Astrocyte (in vitro differentiated cells and primary cell): Measurements from ENCODE around the gene OSMR. TPM values are rescaled to one million over a fixed set of nuclear protein-coding genes. Genes with fewer than 3 reads are reported as not detected.

Experiments used
- DNase-seq: peaks from one replicate; pipeline ENCODE4 v3.0.0-alpha.2; 2010; ENCODE audit warnings: low read depth
- FAIRE-seq: peaks from 2 replicates; lab custom pipeline; 2011; peaks lifted over from hg19 to GRCh38; lab: Jason Lieb, UNC
- H2AFZ ChIP-seq: 2 replicates; pipeline ENCODE4 v1.6.0; 2012; ENCODE audit warnings: low read depth, low read length, inconsistent platforms
- H3K27ac ChIP-seq: 2 replicates; pipeline ENCODE4 v1.5.1; 2011; ENCODE audit warnings: low read depth, low read length, inconsistent platforms
- H3K27me3 ChIP-seq: 2 replicates; pipeline ENCODE4 v1.6.0; 2011; ENCODE audit warnings: low read length, inconsistent platforms; ENCODE audit not compliant: insufficient read depth
- H3K36me3 ChIP-seq: 2 replicates; pipeline ENCODE4 v1.5.1; 2011; ENCODE audit warnings: low read length, inconsistent platforms; ENCODE audit not compliant: insufficient read depth
- H3K4me1 ChIP-seq: 2 replicates; pipeline ENCODE4 v1.5.1; 2011; ENCODE audit warnings: low read length, inconsistent platforms; ENCODE audit not compliant: insufficient read depth
- H3K4me2 ChIP-seq: 2 replicates; pipeline ENCODE4 v1.6.0; 2012; ENCODE audit warnings: low read length, inconsistent platforms
- H3K4me3 ChIP-seq: 2 replicates; pipeline ENCODE4 v1.5.1; 2011; ENCODE audit warnings: low read depth, mild to moderate bottlenecking, low read length, inconsistent platforms; ENCODE audit not compliant: insufficient read depth
- H3K79me2 ChIP-seq: 2 replicates; pipeline ENCODE4 v1.6.0; 2012; ENCODE audit warnings: mild to moderate bottlenecking, low read length, inconsistent platforms; ENCODE audit not compliant: insufficient read depth
- H3K9ac ChIP-seq: 2 replicates; pipeline ENCODE4 v1.6.0; 2012; ENCODE audit warnings: mild to moderate bottlenecking, low read length, inconsistent platforms
- H3K9me3 ChIP-seq: 2 replicates; pipeline ENCODE4 v1.5.1; 2012; ENCODE audit warnings: low read depth, mild to moderate bottlenecking, low read length, inconsistent platforms; ENCODE audit not compliant: insufficient read depth
- H4K20me1 ChIP-seq: 2 replicates; pipeline ENCODE4 v1.6.0; 2012; ENCODE audit warnings: low read length, inconsistent platforms; ENCODE audit not compliant: insufficient read depth
- H3K27ac Mint-ChIP-seq: one replicate; pipeline ENCODE4 v1.8.0; 2021; ENCODE audit warnings: mild to moderate bottlenecking, mixed read lengths; ENCODE audit not compliant: unreplicated experiment
- H3K27me3 Mint-ChIP-seq: one replicate; pipeline ENCODE4 v1.8.0; 2021; ENCODE audit warnings: low read depth, mixed read lengths; ENCODE audit not compliant: unreplicated experiment
- H3K36me3 Mint-ChIP-seq: one replicate; pipeline ENCODE4 v1.8.0; 2021; ENCODE audit warnings: low read depth, mixed read lengths; ENCODE audit not compliant: unreplicated experiment
- H3K4me1 Mint-ChIP-seq: one replicate; pipeline ENCODE4 v1.8.0; 2021; ENCODE audit warnings: low read depth, mixed read lengths; ENCODE audit not compliant: unreplicated experiment
- H3K4me3 Mint-ChIP-seq: one replicate; pipeline ENCODE4 v1.8.0; 2021; ENCODE audit warnings: mild to moderate bottlenecking, moderate library complexity, mixed read lengths; ENCODE audit not compliant: unreplicated experiment
- H3K9me3 Mint-ChIP-seq: one replicate; pipeline ENCODE4 v1.8.0; 2021; ENCODE audit warnings: mild to moderate bottlenecking, mixed read lengths; ENCODE audit not compliant: unreplicated experiment
- CTCF ChIP-seq: IDR thresholded peaks from 2 replicates; pipeline ENCODE4 v1.5.1; 2011; ENCODE audit warnings: low read depth, mild to moderate bottlenecking, inconsistent platforms, low read length, moderate library complexity; ENCODE audit not compliant: insufficient read depth
- EZH2 ChIP-seq: IDR thresholded peaks from 2 replicates; pipeline ENCODE4 v1.6.1; 2012; ENCODE audit warnings: mild to moderate bottlenecking, low read length, inconsistent platforms; ENCODE audit not compliant: insufficient read depth
- total RNA-seq: library from RNA; stranded (reverse); gene quantifications from 2 replicates; pipeline ENCODE4 v1.2.1, GENCODE V29; 2021

OSMR gene
- total RNA-seq, 1 donor from 2014 or later: 38.6 TPM

DNA sequence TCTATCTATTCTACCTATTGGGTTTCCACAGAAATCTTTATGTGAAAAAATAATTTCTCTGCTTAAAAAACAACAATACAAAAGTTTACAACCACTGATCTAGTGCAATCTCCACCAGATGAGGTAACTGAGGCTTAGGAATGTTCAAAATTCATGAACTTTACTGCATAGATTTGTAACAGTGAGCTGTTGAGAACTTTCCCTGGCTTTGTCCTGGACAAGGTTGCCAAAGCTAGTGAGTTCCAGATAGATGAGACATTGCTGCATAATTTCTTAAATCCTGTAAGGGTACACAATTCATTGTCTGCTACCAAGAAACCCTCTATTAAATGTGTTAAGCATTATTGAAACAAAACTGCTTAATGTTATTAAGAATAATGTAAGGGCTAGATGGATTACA is 102.7 kb downstream of the OSMR start:
- H3K9ac ChIP-seq: no peak overlapping the region
- H3K9me3 ChIP-seq: no peaks in the 10 kb centered on the region
- H3K4me3 ChIP-seq: no peak overlapping the region
- Mint-ChIP-seq H3K27me3 (no peaks in the 10 kb centered on the region), H3K9me3 (no peaks in the 10 kb centered on the region), H3K4me3 (no peak overlapping the region), H3K27ac (no peak overlapping the region), H3K4me1 (peaks cover 2% of the 10 kb centered on the region), H3K36me3 (peaks cover 6% of the 10 kb centered on the region)
- FAIRE-seq: no peak
- no peak overlapping the region for H3K4me2 ChIP-seq
- H3K36me3 ChIP-seq: peaks cover 40% of the 10 kb centered on the region
- no peaks in the 10 kb centered on the region for H3K27me3 ChIP-seq
- no peaks in the 10 kb centered on the region for H3K79me2 ChIP-seq
- no peaks in the 10 kb centered on the region for H3K4me1 ChIP-seq
- TF ChIP-seq EZH2: no peak
- no peak for TF ChIP-seq CTCF
- no peak overlapping the region for H2AFZ ChIP-seq
- H3K27ac ChIP-seq: no peak overlapping the region
- peak; percentile 29 for DNase-seq
- no peaks in the 10 kb centered on the region for H4K20me1 ChIP-seq

- DNase-seq (no peak), FAIRE-seq (no peak)
- peaks cover 47% of the 10 kb centered on the region for H3K36me3 ChIP-seq
These were observed 107.7 kb downstream of the OSMR start for GRCh38 chr5:38953426-38954012.

More at GRCh38 chr5:38953426-38954012, 107.7 kb downstream of the OSMR start:
- TF ChIP-seq CTCF (no peak), EZH2 (no peak)
- Mint-ChIP-seq H3K4me3 (no peak overlapping the region), H3K27me3 (no peaks in the 10 kb centered on the region), H3K9me3 (no peaks in the 10 kb centered on the region), H3K36me3 (peaks cover 7% of the 10 kb centered on the region), H3K27ac (no peak overlapping the region), H3K4me1 (no peaks in the 10 kb centered on the region)
- no peaks in the 10 kb centered on the region for H3K27me3 ChIP-seq
- no peak overlapping the region for H2AFZ ChIP-seq
- H4K20me1 ChIP-seq: no peaks in the 10 kb centered on the region
- H3K4me1 ChIP-seq: no peaks in the 10 kb centered on the region
- no peaks in the 10 kb centered on the region for H3K79me2 ChIP-seq
- H3K9me3 ChIP-seq: no peaks in the 10 kb centered on the region
- H3K4me3 ChIP-seq: no peak overlapping the region
- no peak overlapping the region for H3K27ac ChIP-seq
- H3K9ac ChIP-seq: no peak overlapping the region
- H3K4me2 ChIP-seq: no peak overlapping the region
